Ecto neural progenitor cell (in vitro differentiated cells): Measurements from ENCODE around the gene ZNF746.

ENCODE experiments used
- DNase-seq: peaks from one replicate; pipeline ENCODE4 v3.0.0-alpha.2; 2018; ENCODE audit warnings: low spot score

Gene ZNF746

DNA sequence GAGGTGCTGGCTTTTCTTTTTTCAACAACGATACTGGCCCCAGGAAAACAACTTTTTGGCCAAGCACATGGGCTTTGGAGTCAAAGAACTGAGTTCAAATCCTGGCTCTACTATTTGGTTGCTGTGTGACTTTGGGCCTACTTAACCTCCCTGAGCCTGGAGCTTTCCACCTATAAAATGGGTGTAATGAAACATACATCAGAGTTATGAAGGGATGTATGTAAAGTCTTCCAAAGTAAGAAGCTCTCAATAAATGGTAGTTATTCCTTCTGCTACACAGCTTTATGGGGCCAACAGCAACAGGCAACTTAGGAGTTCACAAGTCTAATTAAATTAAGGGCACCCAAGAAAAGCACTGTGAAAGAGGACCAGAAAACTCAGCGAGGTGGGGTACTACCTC lies 69.7 kb downstream of the ZNF746 start:
- no peak for DNase-seq

- DNase-seq = peak; percentile 67
Measured at GRCh38 chr7:149427096-149427680, 70.4 kb downstream of the ZNF746 start.

GRCh38 chr7:149423449-149424110 lies 74.0 kb downstream of the ZNF746 start:
- no peak for DNase-seq

DNA sequence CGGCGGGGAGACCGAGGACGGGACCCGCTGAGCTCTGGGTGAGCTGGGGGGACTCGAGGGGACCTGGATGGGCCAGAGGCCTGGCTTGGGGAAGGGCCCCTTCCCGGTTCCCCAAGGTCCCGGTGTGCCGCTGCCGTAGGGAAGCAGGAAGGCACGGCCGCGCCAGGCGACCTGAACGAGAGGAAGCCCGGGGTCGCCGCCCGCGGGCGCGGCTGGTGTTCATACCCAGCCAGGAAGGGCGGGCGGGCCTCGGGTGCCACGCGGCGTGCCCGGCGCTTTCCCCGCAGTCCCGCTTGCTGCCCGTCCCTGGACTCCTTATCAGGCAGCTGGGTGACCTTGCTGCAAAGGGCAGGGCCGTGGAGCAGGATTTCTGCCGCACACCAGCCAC lies 74.7 kb downstream of the ZNF746 start:
- DNase-seq = no peak
